NCI-H748 treated with DMSO at 0.1 percent for 48 hours (cell line): ENCODE results near the gene PNPLA1.

ENCODE experiments used
- DNase-seq: peaks from one replicate; lab custom pipeline; 2025; lab: John Stamatoyannopoulos, UW

PNPLA1 gene

DNA sequence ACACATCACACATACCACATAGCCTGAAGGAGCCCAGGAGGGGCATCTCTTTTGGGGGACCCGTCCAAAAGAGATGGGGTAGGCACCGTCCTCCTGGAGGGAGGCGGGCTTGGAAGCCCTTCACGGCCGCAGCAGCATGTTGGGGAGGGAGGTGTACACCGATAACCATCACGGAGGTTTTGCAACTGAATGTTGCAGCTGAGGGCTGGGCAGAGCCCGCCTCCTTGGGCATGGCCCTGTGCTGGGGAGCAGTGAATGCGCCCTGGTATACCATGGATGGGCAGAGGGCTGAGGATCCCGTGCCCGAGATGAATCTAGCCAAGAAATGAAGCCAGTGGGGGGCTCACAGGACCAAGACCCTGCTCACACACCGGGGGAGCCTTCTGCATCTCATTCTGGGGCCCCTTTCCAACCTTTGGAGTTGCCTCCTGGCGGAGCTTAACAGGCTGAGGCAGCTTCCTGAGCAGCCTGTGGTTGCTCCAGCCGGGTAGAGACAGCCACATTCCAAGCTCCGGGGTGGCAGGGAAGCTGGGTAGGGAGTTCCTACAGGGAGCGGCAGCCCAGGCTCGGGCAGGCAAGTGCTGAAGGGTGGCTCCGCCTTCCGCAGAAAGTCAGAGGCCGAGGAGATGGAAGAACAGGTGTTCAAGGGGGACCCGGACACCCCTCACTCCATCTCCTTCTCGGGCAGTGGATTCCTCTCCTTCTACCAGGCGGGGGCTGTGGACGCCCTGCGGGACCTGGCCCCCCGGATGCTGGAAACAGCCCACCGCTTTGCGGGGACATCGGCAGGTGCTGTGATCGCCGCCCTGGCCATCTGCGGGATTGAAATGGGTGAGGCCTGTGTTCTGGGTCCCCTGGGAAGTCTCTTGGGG is at the start of gene PNPLA1:
Gene PNPLA1, plus strand, starts transcription at position 227 of the 872 bp plus-strand sequence. Its CDS starts 400 bp downstream, at position 627.
- no peak for DNase-seq

GRCh38 chr6:36220226-36220625 is 49.6 kb upstream of the PNPLA1 start:
- no peak for DNase-seq

DNA sequence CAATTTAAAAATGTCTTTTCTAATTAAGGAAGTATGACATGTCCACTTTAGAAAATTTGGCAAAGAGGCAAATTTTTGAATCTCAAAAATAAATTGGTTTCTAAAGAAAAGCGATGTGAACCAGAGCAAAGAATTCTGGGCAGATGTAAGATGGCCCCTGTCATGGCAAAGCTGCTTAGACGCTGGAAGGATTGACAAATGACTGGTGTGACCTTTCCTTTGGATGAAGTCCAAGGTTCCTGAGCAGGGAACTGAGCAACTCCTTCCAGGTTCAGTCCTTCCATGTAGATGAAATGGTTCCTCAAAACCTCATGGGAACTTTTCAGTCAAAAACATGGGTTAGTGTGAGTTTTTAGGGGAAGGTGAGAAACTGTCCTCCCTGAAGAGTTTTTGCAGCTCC is 48.2 kb upstream of the PNPLA1 start:
- no peak for DNase-seq

DNA sequence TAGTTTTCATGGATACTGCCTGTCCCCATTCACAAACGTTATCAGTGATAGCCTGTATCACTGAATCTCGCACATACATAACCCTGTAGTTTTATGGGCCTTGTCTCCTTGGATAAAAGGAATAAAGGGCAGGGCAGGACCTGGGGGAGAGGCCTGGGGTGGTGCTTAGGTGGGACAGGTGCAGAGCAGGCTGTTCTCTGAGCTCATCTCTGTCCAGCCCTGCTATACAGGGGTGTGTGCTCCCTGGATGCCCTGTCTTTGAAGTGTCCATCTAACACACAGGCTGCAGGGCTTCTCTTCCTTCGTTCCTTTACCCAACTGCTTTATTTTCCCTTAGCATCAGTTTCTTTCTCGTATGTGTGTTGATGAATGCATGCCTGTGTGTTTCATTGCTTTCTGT is 46.9 kb upstream of the PNPLA1 start:
- no peak for DNase-seq

DNA sequence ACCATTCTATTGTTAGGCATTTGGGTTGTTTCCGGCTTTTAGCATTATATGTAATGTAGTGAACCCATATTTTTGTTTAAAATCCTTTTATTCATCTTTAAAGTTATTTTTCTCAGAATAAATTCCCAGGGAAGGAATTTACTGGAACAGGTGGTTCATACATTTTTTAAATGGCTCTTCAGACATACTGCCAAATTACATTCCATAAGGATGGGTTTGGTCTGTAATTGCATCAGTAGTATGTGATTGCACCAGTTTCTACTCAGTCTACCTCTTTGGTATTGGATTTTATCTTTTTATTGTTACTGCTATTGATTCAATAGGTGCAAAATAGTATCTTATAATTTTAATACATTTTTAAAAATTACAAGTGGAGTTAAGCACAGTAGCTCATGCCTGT is 46.2 kb upstream of the PNPLA1 start:
- DNase-seq = no peak

- no peak for DNase-seq
Measured at GRCh38 chr6:36224918-36225461, 44.9 kb upstream of the PNPLA1 start.

- no peak for DNase-seq
Measured at GRCh38 chr6:36226438-36227047, 43.3 kb upstream of the PNPLA1 start.

- DNase-seq = no peak
Measured at GRCh38 chr6:36227379-36228228, 42.3 kb upstream of the PNPLA1 start.

GRCh38 chr6:36229223-36229622 is 40.6 kb upstream of the PNPLA1 start:
- no peak for DNase-seq

DNA sequence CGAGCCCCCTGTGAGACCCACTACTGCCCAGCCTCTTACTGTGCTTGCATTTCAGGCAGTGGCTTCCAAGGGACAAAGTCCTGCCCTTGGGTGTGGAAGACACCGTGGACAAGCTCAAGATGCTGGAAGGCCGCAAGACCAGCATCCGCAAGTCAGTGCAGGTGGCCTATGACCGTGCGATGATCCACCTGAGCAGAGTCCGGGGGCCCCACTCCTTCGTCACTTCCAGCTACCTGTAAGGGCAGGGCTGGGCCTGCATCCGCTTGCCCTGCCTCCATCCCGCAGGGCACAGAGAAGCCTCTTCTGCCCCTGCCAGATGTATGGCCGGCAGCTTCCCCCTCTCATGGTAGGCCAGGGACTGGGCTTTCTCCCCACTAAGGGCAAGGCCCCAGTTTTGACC is 39.5 kb upstream of the PNPLA1 start:
- no peak for DNase-seq

- no peak for DNase-seq
Measured at GRCh38 chr6:36232172-36232571, 37.7 kb upstream of the PNPLA1 start.

GRCh38 chr6:36235309-36235708 is 34.6 kb upstream of the PNPLA1 start:
- no peak for DNase-seq

- DNase-seq = no peak
Measured at GRCh38 chr6:36235862-36236261, 34.0 kb upstream of the PNPLA1 start.

DNA sequence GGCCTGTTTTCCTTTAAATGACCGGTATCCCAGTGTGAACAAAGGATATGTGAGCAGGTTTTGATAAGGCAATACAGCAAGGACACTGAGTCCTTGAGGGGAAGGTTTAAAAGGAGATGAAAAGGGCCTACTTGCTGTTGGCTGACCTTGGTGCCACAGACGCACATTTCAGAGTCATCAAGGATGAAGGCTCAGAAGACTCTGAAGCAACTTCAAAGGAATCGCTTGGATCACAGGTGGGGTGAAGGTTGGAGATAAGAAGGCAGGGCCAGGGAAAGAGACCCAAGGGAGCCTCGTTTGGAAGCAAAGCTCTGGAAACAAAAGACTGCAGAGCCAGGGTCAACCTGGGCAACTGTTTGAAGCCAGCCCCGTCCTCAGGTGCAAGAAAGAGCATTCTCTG is 30.1 kb upstream of the PNPLA1 start:
- DNase-seq = no peak

DNA sequence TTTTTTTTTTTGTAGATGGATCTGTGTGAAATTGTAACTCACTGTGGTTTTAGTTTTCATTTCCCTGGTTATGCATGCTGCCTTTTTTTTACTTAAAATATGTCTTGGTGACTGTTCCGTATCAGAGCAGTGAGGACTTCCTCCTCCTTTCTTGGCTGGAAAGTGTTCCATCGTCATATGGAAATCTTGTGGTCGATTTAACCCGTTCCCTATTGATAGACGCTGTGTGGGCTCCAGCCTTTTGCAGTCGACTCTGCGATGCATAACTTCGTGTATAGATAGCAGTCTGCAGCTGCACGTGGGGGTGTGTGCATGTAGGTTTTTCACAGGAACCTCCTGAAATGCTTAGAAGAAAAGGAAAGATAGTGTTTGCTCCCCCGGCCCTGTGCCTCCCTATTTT is 28.1 kb upstream of the PNPLA1 start:
- no peak for DNase-seq

GRCh38 chr6:36242161-36242560 is 27.7 kb upstream of the PNPLA1 start:
- no peak for DNase-seq

- no peak for DNase-seq
Measured at GRCh38 chr6:36242626-36243025, 27.2 kb upstream of the PNPLA1 start.

DNA sequence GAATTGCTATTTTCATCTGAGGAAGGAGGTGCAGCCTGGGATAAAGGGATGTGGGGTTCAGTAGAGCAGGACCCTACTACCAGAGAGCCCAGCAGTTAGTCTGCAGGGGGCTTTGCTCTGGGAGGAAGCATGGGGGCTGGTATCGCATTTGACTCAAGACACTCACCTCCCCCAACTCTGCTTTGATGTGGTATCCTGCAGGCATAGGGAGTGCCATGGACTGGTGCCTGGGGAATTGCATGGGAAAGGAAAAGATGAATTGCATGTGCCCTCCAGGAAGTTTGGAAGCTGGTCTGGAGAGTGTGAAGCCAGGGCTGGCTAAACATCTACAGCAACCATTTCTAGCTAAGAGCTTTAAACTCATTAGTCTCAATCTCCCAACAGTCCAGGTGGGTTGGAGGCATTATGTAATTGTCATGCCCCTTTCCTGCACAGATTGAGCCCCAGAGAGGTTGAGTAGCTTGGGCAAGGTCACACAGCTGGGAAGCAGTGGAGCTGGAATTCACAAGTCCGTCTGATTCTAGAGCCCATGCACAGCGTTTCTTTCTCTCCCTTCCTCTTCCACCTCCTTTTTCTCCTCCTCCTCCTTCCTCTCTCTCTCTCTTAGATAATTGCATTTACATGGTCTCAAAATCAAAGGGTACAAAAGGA is 26.2 kb upstream of the PNPLA1 start:
- no peak for DNase-seq

DNA sequence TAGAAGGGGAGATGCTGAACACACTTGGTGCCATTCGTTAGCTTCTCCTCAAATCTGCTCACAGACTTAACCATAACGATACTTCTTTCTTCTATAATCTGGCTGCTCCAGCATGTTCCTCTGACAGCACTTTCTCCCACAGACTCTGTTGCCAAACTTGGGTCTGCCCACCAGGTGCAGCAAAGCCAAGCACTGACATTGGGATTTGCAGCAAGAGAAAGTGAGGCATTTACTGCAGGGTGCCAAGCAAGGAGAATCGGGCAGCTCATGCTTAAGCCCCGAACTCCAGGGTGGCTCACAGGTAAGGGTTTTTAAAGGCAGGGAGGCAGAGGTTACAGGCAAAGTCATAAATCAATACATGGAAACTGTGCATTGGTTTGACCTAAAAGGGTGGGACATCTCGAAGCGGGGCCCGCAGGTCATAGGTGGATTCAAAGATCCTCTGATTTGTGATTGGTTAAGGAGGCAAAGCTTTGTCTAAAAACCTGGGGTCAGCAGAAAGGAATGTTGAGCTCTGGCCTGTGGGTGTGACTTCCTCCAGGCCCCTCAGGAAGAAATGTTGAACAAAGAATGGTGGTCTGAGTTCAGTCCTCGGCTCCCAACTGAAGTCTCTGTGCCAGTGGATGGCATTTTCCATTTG is 25.1 kb upstream of the PNPLA1 start:
- DNase-seq = no peak

DNA sequence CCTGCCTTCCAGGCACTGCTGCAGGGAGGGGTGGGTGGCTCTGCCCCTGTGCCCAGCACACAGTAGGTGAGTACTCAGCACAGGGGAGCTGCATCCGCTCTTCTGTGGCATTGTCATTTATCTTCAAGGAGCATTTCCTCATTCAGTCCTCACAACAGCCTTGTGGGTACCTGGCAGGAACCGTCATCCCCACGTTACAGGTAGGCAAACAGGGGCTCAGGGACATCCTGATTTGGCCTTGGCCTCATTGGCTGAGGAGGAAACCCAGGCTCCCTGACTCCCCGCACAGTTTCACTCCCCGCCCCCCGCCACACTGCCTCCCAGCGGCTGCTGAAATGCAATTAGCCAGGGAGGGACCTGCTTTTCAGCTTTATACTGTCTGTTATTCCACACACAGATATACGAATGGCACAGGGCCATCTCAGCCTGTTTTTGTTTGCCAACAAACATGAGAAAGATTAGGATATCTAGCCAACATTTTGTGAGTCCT is 24.2 kb upstream of the PNPLA1 start:
- DNase-seq = no peak
